SU-DHL-6 (cell line): Measurements from ENCODE around the gene ARR3.
A peak's percentile ranks its signal among the peaks of the same experiment; 100 is the strongest.

ENCODE experiments used
- H2AFZ ChIP-seq: fragments of 200-600 bp; sonication (generic); 2 replicates; pipeline ENCODE4 v1.6.1; 2014; ENCODE audit warnings: low read depth, mild to moderate bottlenecking, moderate library complexity, mixed read lengths, antibody characterized with exemption, low read length; ENCODE audit not compliant: severe bottlenecking
- H3F3A ChIP-seq: fragments of 200-600 bp; shearing (Covaris generic); 2 replicates; pipeline ENCODE4 v1.6.0; 2016; ENCODE audit warnings: antibody characterized with exemption, mild to moderate bottlenecking; ENCODE audit not compliant: insufficient read depth
- H3K27ac ChIP-seq: fragments of 200-600 bp; sonication (generic); 2 replicates; pipeline ENCODE4 v1.5.1; 2016; ENCODE audit warnings: low read depth, mild to moderate bottlenecking, low read length, moderate library complexity, mixed read lengths
- H3K27me3 ChIP-seq: fragments of 200-600 bp; sonication (generic), shearing (Covaris generic); 2 replicates; pipeline ENCODE4 v1.6.0; 2014; ENCODE audit warnings: mild to moderate bottlenecking, low read length
- H3K36me3 ChIP-seq: fragments of 200-600 bp; sonication (generic); 2 replicates; pipeline ENCODE4 v1.6.1; 2014; ENCODE audit warnings: mild to moderate bottlenecking, low read length, mixed read lengths
- H3K4me2 ChIP-seq: fragments of 300-600, 200-600 bp; shearing (Covaris generic), sonication (generic); 2 replicates; pipeline ENCODE4 v1.6.0; 2014; ENCODE audit warnings: low read length, low read depth, mild to moderate bottlenecking; ENCODE audit not compliant: poor library complexity, severe bottlenecking
- H3K4me3 ChIP-seq: fragments of 200-600 bp; sonication (generic); 2 replicates; pipeline ENCODE4 v1.5.1; 2014; ENCODE audit warnings: antibody characterized with exemption, low read length, mild to moderate bottlenecking, mixed read lengths; ENCODE audit not compliant: insufficient read depth, poor library complexity, severe bottlenecking
- H3K79me2 ChIP-seq: fragments of 200-600 bp; sonication (generic); 2 replicates; pipeline ENCODE4 v1.6.1; 2014; ENCODE audit warnings: mild to moderate bottlenecking, low read length, moderate library complexity; ENCODE audit not compliant: insufficient read depth
- H3K9ac ChIP-seq: fragments of 200-600 bp; sonication (generic); 2 replicates; pipeline ENCODE4 v1.7.0; 2014; ENCODE audit warnings: mild to moderate bottlenecking, low read length
- H3K9me2 ChIP-seq: fragments of 200-600 bp; sonication (generic); replicated peaks from 2 replicates; pipeline ENCODE4 v1.6.1; 2014; ENCODE audit warnings: low read length; ENCODE audit not compliant: insufficient read depth
- H3K9me3 ChIP-seq: fragments of 200-600 bp; sonication (generic); 2 replicates; pipeline ENCODE4 v1.6.1; 2014; ENCODE audit warnings: low read length, mixed read lengths; ENCODE audit not compliant: insufficient read depth
- H4K20me1 ChIP-seq: fragments of 200-600 bp; sonication (generic); 2 replicates; pipeline ENCODE4 v1.6.1; 2014; ENCODE audit warnings: low read depth, mild to moderate bottlenecking, antibody characterized with exemption, low read length, moderate library complexity, mixed read lengths
- CTCF ChIP-seq: fragments of 200-600 bp; sonication (generic); IDR thresholded peaks from one replicate; pipeline ENCODE4 v1.5.1; 2017; ENCODE audit warnings: antibody characterized with exemption, mild to moderate bottlenecking, low read length, moderate library complexity; ENCODE audit not compliant: insufficient read depth, poor library complexity, severe bottlenecking
- EZH2phosphoT487 ChIP-seq: fragments of 200-600 bp; sonication (generic), shearing (Covaris generic); conservative IDR thresholded peaks from 2 replicates; pipeline ENCODE4 v1.6.1; 2018; ENCODE audit warnings: mild to moderate bottlenecking, antibody characterized with exemption, low read length, moderate library complexity, mixed read lengths

ARR3 gene

GRCh38 chrX:70280573-70280972, 12.4 kb downstream of the ARR3 start:
- no peaks in the 10 kb centered on the region for H3K9me3 ChIP-seq
- no peak overlapping the region for H3K4me2 ChIP-seq
- H4K20me1 ChIP-seq = no peaks in the 10 kb centered on the region
- TF ChIP-seq EZH2phosphoT487 = no peak
- TF ChIP-seq CTCF = no peak
- no peak overlapping the region for H3K4me3 ChIP-seq
- H3K27me3 ChIP-seq = no peaks in the 10 kb centered on the region
- no peak overlapping the region for H2AFZ ChIP-seq
- no peaks in the 10 kb centered on the region for H3K36me3 ChIP-seq
- no peak overlapping the region for H3K27ac ChIP-seq
- H3F3A ChIP-seq = no peaks in the 10 kb centered on the region
- H3K9ac ChIP-seq = no peak overlapping the region
- H3K9me2 ChIP-seq = no peaks in the 10 kb centered on the region
- H3K79me2 ChIP-seq = no peaks in the 10 kb centered on the region

GRCh38 chrX:70281951-70282350, 13.8 kb downstream of the ARR3 start, which contains the start of gene RAB41:
Gene RAB41, plus strand, starts transcription at chrX:70282172. Its CDS starts 46 bp downstream, at chrX:70282218.
- Histone ChIP-seq H3K27ac (no peak within 1 kb of the TSS), H4K20me1 (no peaks in the 10 kb centered on the region), H3K4me2 (no peak within 1 kb of the TSS), H3K4me3 (no peak within 1 kb of the TSS), H3K36me3 (no peaks in the 10 kb centered on the region), H3K9me3 (no peaks in the 10 kb centered on the region), H3K9ac (no peak within 1 kb of the TSS), H2AFZ (no peak within 1 kb of the TSS), H3K27me3 (no peaks in the 10 kb centered on the region), H3K9me2 (no peaks in the 10 kb centered on the region), H3K79me2 (no peaks in the 10 kb centered on the region), H3F3A (no peaks in the 10 kb centered on the region)
- TF ChIP-seq CTCF = no peak
- no peak for TF ChIP-seq EZH2phosphoT487

GRCh38 chrX:70289168-70289792, 21.1 kb downstream of the ARR3 start:
- Histone ChIP-seq H3K27ac (peak overlapping the region; percentile 77), H3F3A (no peaks in the 10 kb centered on the region), H3K9ac (peak overlapping the region; percentile 89), H3K9me2 (no peaks in the 10 kb centered on the region), H4K20me1 (no peaks in the 10 kb centered on the region), H2AFZ (peak overlapping the region; percentile 41), H3K36me3 (0 out of 2 replicates have a peak, but pooled peaks cover 2% of the 10 kb centered on the region), H3K79me2 (peaks cover 41% of the 10 kb centered on the region), H3K27me3 (no peaks in the 10 kb centered on the region), H3K4me3 (peak overlapping the region; percentile 89), H3K9me3 (no peaks in the 10 kb centered on the region), H3K4me2 (peak overlapping the region; percentile 89)
- TF ChIP-seq EZH2phosphoT487 = no peak
